T-helper 1 cell (primary cell): ENCODE measurements around the gene SLC9A8.

Experiments used
- DNase-seq, 5 donors: peaks; one replicate each; pipeline ENCODE4 v3.0.0-alpha.2; 2012 to 2020

The SLC9A8 gene

DNA sequence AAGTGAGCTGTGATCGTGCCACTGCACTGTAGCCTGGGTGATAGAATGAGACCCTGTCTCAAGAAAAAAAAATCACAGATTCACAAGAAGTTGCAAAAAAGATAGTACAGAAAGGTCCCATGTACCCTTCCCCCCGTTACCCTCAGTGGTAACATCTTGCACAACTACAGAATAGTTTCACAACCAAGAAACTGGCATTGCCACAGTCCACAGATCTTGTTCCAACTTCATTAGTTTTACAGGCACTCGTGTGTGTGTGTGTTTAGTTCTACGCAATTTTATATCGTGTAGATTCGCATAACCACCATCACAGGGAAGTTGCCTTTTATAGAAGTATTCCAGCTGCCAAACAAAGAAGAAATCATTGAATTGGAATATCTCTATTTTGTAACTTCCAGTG lies 83.6 kb downstream of the SLC9A8 start:
- no peak for DNase-seq

DNA sequence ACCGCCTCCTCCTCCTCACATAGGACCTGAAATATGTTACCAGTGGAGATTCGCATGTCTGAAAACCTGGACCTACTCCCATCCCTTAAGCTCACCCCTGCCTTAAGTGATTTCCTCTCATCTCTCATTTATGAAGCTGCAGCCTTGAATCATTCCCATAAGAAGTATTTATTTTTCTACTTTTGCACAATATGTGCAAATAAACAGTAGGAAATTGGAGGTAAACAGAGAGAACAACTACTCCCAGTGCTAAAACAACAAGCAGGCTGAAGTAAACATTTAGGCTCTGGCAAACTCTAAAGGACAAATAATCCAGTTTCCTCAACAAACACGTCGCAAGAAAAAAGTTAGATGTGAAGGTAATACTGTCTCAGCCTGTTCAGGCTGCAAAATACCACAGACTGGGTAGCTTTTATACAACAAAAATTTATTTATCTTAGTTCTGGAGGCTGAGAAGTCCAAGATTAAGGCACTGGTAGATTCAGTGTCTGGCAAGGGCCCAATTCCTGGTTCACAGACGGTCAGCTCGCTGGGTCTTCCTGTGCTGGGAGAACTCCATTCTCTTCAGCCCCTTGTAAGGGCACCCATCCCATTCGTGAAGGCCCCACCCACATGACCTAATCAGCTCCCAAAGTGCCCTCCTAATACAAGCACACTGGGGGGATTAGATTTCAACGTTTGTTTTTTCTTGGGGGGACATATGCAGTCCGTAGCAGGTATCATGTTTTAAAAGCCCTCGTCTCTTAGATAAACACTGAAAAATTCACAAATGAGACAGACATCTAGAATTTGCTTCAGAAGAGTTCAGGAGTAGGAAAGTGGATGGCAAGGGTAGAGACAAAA lies 87.1 kb downstream of the SLC9A8 start:
- no peak for DNase-seq

GRCh38 chr20:49901588-49901987 lies 89.0 kb downstream of the SLC9A8 start:
- no peak for DNase-seq

DNA sequence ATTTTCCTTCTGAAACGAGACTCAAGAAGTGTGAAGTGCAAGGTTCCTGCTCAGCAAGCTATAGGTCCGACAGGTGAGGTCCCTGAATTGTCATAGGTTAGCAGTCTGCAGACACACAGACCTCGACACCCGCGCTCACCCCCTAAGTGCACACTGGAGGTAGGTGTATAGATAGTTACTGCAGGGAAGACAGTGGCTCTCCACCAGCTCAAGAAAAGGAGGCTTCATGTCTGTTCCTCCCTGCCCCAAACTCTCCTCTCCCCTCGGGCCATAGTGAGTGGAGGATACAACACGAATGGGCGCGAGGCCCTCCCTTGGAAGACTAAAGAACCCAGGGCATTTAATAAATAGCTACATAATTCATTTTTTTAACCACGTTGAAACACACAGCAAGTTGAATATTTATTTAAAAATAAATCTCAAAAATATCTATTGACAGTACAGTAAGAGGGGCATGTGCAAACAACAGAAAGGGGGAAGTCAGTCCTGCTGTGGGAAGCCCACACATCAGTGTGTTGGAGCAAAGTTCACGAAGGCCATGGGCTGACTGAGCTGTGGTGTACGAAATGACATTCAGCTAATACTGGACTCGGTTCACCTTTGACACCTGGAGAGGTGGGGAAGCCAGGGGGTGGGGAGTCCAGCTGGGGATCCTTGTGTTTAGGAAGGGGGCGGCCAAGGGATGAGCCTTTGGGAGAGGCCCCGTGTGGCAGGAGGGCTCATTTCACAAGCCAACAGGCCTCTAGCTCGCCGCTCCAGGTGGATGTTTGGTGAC lies 92.0 kb downstream of the SLC9A8 start:
- no peak for DNase-seq

- DNase-seq: no peak
Measured at GRCh38 chr20:49905415-49906091, 92.9 kb downstream of the SLC9A8 start.

DNA sequence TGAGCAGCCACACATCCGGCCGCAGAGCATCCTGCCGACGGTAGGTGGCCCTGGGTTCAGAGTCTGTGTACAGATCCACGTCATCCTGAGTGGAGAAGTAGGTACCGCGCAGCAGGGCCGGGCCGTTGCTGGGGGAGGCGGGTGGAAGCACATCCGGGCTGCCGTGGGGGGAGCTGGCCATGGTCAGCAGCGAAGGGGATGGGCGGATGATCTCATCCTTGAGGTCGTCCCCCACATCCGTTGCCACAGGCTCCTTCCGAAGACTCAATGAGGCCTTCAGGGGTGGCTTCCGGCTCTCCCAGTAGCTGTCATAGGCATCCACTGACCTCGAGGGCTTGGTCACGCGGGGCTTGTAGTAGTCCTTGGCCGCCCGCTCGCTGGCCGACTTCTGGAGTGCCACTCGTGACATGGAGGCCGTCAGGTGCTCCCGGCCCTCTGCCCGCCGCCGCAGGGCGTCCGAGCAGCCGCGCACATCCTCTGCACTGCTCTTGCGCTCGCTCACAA lies 93.5 kb downstream of the SLC9A8 start:
- no peak for DNase-seq

DNA sequence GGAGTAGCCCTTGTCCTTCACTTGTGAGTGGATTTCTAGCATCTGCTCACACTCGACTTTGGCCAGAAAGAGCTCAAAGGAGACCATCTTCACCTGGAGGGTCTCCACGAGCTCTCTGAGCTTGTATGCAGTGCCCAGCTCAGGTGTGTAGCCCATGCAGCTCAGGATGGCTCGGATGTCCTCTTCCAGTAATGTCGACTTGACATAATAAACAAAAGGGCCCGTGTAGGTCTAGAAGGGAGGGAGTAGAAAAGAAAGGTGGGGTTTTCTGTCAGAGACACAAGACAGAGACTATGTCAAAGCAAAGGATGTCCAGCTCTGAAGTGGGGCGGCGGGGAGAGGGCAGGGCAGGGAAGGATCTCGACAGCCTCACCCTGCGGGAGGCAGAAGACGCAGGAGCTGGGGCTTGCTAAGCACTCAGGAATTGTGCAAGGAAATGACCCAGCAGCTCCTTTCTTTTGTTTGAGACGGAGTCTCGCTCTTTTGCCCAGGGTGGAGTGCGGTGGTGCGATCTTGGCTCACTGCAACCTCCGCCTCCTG lies 94.1 kb downstream of the SLC9A8 start:
- no peak for DNase-seq

- no peak for DNase-seq
Measured at GRCh38 chr20:49907405-49908257, 95.0 kb downstream of the SLC9A8 start.

GRCh38 chr20:49908258-49908565 lies 95.6 kb downstream of the SLC9A8 start:
- DNase-seq: no peak

GRCh38 chr20:49909499-49910339 lies 97.1 kb downstream of the SLC9A8 start:
- DNase-seq: no peak

DNA sequence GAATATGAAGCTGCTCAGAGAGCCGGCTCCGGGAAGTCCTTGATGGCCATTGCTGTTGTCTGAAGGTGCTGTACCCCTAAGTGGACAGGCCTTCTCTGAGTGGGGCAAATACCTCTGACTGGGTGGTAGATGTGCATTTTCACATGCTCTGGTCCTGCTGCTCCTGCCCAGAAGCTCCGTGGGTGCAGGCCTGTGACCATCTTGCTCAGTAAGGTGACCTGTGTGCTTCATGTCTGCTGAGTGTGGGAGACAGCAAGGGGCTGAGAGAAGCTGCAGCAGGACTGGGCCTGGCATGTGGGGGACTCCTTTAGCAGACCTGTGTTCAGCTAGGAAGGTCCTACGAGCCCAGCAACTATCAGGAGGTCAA lies 97.7 kb downstream of the SLC9A8 start:
- no peak for DNase-seq

DNA sequence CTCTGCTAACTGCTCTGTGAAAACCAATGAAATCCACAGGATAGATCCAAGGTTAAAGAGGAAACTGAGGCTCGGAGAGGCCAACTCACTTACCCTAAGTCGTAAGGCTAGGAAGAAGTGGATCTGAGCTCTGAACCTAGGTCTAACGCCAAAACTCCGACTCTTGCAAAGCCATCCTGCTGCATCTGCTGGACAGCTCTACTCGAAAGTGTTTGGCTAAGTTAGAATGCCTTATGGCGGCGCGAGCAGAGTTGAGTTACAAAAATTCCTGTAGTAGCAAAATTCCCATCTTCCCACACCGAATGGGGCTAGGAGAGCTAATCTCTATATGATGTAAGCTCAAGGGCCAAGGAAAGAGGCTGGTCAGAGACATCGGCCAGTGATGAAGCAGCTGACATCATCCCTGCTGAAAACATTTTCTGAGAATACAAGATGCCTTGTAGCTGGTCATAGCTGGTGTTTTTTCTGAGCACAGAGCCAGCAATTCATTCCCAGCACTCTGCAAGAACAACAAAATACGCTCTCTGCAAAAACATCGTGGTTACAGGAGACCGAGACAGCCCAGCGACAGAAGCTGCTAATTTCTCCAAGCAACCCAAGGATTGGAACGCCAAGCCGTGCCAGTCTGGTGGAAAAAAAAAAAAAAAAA lies 100.9 kb downstream of the SLC9A8 start:
- DNase-seq: no peak

GRCh38 chr20:49914310-49915117 lies 101.9 kb downstream of the SLC9A8 start:
- no peak for DNase-seq

GRCh38 chr20:49915118-49915379 lies 102.4 kb downstream of the SLC9A8 start:
- no peak for DNase-seq

DNA sequence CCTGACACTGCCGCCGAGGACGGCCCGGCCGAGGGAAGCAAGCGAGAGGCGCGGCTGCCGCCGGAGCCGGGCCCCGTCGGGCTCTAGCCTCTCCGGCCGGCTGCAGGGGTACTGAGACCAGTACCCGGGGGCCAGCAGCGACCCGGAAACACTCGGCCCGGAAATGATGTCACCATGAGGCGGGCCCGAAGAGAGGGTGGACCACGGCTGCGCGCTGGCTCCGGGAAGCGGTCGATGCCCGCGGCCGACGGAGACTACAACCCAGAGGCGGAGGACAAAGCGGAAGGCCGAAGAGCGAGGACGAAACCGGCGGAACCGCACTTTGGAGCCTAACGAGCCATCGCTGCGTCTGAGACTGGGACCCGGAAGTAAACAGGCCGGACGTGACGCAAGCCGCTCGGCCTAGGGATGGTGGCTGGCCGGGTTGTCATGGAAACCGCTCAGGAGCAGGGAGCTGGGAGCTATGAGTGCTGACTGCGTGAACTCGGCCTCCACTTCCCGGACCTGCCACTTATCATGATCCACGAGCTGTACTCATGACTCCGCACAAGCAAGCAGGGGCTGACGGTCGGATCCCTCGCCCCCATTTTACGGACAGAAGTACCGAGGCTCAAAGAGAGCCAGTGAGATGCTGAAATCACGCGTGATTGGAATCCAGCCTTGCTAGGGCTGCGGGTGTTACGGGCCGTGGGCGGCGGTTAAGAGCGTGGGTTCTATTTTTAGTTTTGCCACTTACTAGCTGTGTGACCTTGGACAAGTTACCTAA lies 102.9 kb downstream of the SLC9A8 start, which contains the start of gene SPATA2:
TSS of gene SPATA2 (minus strand) at position 150 of the 766 bp plus-strand sequence. CDS start 7,039 bp downstream, outside the sequence.
- peak; percentile 89 to 96 (median 92) for DNase-seq

DNA sequence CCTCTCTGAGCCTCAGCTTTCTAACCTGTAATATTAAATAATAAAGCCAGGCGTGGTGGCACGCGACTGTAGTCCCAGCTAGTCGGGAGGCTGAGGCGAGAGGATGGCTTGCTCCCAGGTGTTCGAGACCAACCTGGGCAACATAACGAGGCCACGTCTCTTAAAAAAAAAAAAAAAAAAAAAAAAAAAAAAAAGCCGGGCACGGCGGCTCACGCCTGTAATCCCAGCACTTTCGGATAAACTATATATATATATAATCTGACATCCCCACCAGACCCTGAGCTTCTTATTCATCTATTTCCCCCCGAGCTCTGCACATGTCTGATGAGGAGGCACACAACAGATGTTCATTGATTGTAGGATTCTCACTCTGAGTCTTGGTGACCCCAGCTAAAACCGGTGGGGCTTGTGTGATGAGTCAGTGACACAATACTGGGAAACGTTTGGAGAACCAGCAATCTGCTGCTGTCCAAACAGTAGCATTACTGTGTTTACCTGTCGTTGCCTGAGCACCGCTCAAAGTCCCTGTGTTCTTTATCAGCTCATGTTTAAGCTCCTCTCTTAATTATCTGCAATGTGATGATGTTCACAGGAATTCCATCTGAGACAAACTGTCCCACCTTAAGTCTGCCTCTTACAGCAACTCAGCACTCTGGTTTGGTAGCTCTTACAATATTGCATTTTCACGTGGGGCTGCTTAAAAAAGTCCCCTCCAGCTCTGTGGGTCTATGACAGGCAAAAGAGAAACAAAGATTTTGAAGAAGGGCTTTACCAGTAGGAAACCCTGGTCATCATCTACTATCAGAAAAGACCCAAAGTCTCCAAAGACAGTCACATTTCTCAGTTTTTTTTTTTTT lies 103.7 kb downstream of the SLC9A8 start:
- DNase-seq: no peak

GRCh38 chr20:49918446-49918845 lies 105.8 kb downstream of the SLC9A8 start:
- no peak for DNase-seq

- no peak for DNase-seq
Measured at GRCh38 chr20:49919009-49919408, 106.4 kb downstream of the SLC9A8 start.
